ENCODE results near the gene ZBTB40. TPM values are rescaled to one million over a fixed set of nuclear protein-coding genes. Genes with fewer than 3 reads are reported as not detected.

The ZBTB40 gene
- total RNA-seq, 2 experiments from 2014 or later, result 14.0 to 14.3 TPM

DNA sequence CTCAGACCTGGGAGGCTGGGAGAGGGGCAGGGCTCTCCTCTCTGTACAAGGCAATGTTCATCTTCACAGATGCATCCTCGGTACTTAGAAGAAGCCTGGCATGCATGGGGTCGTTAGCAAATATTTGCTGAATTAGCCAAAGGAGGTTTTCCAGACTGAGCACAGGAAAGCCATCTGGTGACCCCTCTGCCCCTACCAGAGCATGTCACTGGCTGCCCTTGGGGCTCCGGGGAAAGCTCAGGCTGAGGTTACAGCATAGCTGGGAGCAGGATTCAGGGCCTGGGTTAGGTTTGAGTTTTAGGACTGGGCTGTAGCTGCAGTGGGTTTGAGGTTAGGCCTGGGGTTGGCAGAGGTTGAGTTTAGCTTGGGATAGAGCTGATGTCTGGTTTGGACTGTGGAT, 43.4 kb upstream of the ZBTB40 start:
- no peaks in the 10 kb centered on the region for H3K4me1 Mint-ChIP-seq (ENCODE audit: low read depth)
- ATAC-seq (no peak), DNase-seq (no peak)
- no peaks in the 10 kb centered on the region for H3K36me3 Mint-ChIP-seq (ENCODE audit: low read depth)
- intact Hi-C loops (cut with micrococcal nuclease), result no loop called here
- POLR2A ChIA-PET, result interaction anchor here (0.6 kb wide), 1 partner anchor 80 kb away, joined by 3 read pairs; no protein-coding TSS in a partner anchor
- peaks cover 26% of the 10 kb centered on the region for H3K27me3 Mint-ChIP-seq
- CTCF ChIA-PET, result interaction anchor here (1.0 to 1.7 kb wide), 2 partner anchors 8 to 9 kb away, joined by 3 to 6 read pairs; no protein-coding TSS in a partner anchor
- TF ChIP-seq, protein P1, sequence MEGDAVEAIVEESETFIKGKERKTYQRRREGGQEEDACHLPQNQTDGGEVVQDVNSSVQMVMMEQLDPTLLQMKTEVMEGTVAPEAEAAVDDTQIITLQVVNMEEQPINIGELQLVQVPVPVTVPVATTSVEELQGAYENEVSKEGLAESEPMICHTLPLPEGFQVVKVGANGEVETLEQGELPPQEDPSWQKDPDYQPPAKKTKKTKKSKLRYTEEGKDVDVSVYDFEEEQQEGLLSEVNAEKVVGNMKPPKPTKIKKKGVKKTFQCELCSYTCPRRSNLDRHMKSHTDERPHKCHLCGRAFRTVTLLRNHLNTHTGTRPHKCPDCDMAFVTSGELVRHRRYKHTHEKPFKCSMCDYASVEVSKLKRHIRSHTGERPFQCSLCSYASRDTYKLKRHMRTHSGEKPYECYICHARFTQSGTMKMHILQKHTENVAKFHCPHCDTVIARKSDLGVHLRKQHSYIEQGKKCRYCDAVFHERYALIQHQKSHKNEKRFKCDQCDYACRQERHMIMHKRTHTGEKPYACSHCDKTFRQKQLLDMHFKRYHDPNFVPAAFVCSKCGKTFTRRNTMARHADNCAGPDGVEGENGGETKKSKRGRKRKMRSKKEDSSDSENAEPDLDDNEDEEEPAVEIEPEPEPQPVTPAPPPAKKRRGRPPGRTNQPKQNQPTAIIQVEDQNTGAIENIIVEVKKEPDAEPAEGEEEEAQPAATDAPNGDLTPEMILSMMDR (IDR thresholded peaks at IDR 0.05), result no peak
- H3K4me3 Mint-ChIP-seq, result no peak overlapping the region
- H3K27ac Mint-ChIP-seq, result no peak overlapping the region
- H3K9me3 Mint-ChIP-seq, result no peaks in the 10 kb centered on the region

GRCh38 chr1:22410401-22410800, 41.2 kb upstream of the ZBTB40 start:
- intact Hi-C loops (cut with micrococcal nuclease), result loop anchor here (10.0 kb wide), 1 partner anchor 276 kb away; no protein-coding TSS in a partner anchor
- no peak overlapping the region for H3K4me3 Mint-ChIP-seq
- no peaks in the 10 kb centered on the region for H3K36me3 Mint-ChIP-seq (ENCODE audit: low read depth)
- DNase-seq (no peak), ATAC-seq (no peak)
- CTCF ChIA-PET, result no interaction called here
- H3K9me3 Mint-ChIP-seq, result no peaks in the 10 kb centered on the region
- TF ChIP-seq, protein P1 (IDR thresholded peaks at IDR 0.05), result no peak
- POLR2A ChIA-PET, result interaction anchor here (0.8 kb wide), 1 partner anchor 11 kb away, joined by 3 read pairs; no protein-coding TSS in a partner anchor
- H3K27me3 Mint-ChIP-seq, result peaks cover 12% of the 10 kb centered on the region
- no peak overlapping the region for H3K27ac Mint-ChIP-seq
- H3K4me1 Mint-ChIP-seq (ENCODE audit: low read depth), result no peaks in the 10 kb centered on the region

DNA sequence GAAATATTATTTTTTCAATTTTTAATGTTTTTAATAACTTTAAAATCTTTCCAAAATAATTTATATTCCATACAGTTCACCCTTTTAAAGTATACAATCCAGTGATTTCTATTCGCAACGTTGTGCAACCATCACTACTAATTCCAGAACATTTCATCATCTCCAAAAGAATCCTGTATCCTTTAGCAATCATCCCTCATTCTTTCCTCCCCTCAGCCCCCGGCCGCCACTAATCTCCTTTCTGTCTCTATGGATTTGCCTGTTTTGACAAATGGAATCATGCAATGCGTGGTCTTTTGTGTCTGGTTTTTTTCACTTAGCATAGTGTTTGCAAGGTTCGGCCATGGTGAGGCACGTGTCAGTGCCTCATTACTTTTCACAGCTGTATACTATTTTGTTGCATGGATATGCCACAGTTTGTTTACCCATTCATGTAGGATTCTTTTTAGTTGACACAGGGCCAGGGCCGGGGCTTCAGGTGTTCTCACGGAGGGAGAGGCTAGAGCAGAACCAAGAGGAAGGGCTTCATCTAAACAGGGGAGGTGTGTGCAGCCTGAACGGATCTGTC, 40.6 kb upstream of the ZBTB40 start:
- intact Hi-C loops (cut with micrococcal nuclease), result loop anchor here (10.0 kb wide), 1 partner anchor 276 kb away; no protein-coding TSS in a partner anchor
- no peak overlapping the region for H3K4me3 Mint-ChIP-seq
- no peaks in the 10 kb centered on the region for H3K36me3 Mint-ChIP-seq (ENCODE audit: low read depth)
- H3K9me3 Mint-ChIP-seq, result no peaks in the 10 kb centered on the region
- H3K27me3 Mint-ChIP-seq, result peaks cover 13% of the 10 kb centered on the region
- POLR2A ChIA-PET, result no interaction called here
- TF ChIP-seq, protein P1 (IDR thresholded peaks at IDR 0.05), result no peak
- DNase-seq (no peak), ATAC-seq (no peak)
- H3K4me1 Mint-ChIP-seq (ENCODE audit: low read depth), result no peaks in the 10 kb centered on the region
- CTCF ChIA-PET, result no interaction called here
- no peak overlapping the region for H3K27ac Mint-ChIP-seq

GRCh38 chr1:22411589-22411988, 40.1 kb upstream of the ZBTB40 start:
- POLR2A ChIA-PET, result no interaction called here
- Mint-ChIP-seq H3K27me3 (peaks cover 13% of the 10 kb centered on the region), H3K4me3 (no peak overlapping the region), H3K27ac (no peak overlapping the region), H3K9me3 (no peaks in the 10 kb centered on the region), H3K36me3 (ENCODE audit: low read depth) (no peaks in the 10 kb centered on the region), H3K4me1 (ENCODE audit: low read depth) (no peaks in the 10 kb centered on the region)
- DNase-seq, result no peak
- TF ChIP-seq, protein P1 (IDR thresholded peaks at IDR 0.05), result no peak
- intact Hi-C loops (cut with micrococcal nuclease), result loop anchor here (10.0 kb wide), 1 partner anchor 277 kb away; no protein-coding TSS in a partner anchor
- ATAC-seq, result no peak
- CTCF ChIA-PET, result no interaction called here

- DNase-seq (no peak), ATAC-seq (peak; percentile 42)
- TF ChIP-seq, protein P1 (IDR thresholded peaks at IDR 0.05), result no peak
- Mint-ChIP-seq H3K36me3 (ENCODE audit: low read depth) (no peaks in the 10 kb centered on the region), H3K9me3 (no peaks in the 10 kb centered on the region), H3K4me3 (no peak overlapping the region), H3K27ac (no peak overlapping the region), H3K4me1 (ENCODE audit: low read depth) (peaks cover 2% of the 10 kb centered on the region), H3K27me3 (peaks cover 16% of the 10 kb centered on the region)
- ChIA-PET CTCF (interaction anchor here (0.6 kb wide), 1 partner anchor 379 kb away, joined by 3 read pairs; no protein-coding TSS in a partner anchor), POLR2A (no interaction called here)
- intact Hi-C loops (cut with micrococcal nuclease), result loop anchor here (10.0 kb wide), 1 partner anchor 278 kb away; no protein-coding TSS in a partner anchor
These were observed 38.5 kb upstream of the ZBTB40 start for GRCh38 chr1:22412932-22413727.
